PC-3 (cell line): ENCODE data around the gene HEXD. TPM values are rescaled to one million over a fixed set of nuclear protein-coding genes. Genes with fewer than 3 reads are reported as not detected.

Source experiments
- ATAC-seq: fragments of 200-7000 bp; cut with Tn5 transposase; 2 replicates; pipeline ENCODE4 v1.9.1; 2020; ENCODE audit warnings: mild to moderate bottlenecking, moderate library complexity
- BruUV-seq: library from RNA; stranded (reverse); fragments of 400-500 nt; replicated peaks from 2 replicates; lab custom pipeline; 2021; lab: Mats Ljungman, UMichigan
- CTCF ChIA-PET: fragments of 300-600 bp; sonication (Branson Sonifier 250); formaldehyde crosslinking; loops from one replicate; lab custom pipeline; 2022; ENCODE audit warnings: antibody characterized with exemption; lab: Charles Lee
- POLR2A ChIA-PET: fragments of 300-600 bp; sonication (Branson Sonifier 250); formaldehyde crosslinking; loops from one replicate; lab custom pipeline; 2022; ENCODE audit warnings: antibody characterized with exemption; ENCODE audit not compliant: unreplicated experiment; lab: Charles Lee
- DNase-seq: peaks from one replicate; pipeline ENCODE4 v3.0.0-alpha.2; 2015
- H2AFZ ChIP-seq: fragments of 300-600 bp; sonication (generic); 2 replicates; pipeline ENCODE4 v1.6.0; 2016; ENCODE audit warnings: antibody characterized with exemption, low read length
- H3F3A ChIP-seq: fragments of 300-600 bp; sonication (generic); one replicate; pipeline ENCODE4 v1.6.0; 2017; ENCODE audit warnings: antibody characterized with exemption, low read length, control low read depth, mild to moderate bottlenecking; ENCODE audit not compliant: unreplicated experiment
- H3K27ac ChIP-seq: fragments of 300-600 bp; sonication (generic); 2 replicates; pipeline ENCODE4 v1.5.1; 2016; ENCODE audit warnings: mild to moderate bottlenecking, low read length
- H3K27me3 ChIP-seq: fragments of 300-600 bp; sonication (generic); 2 replicates; pipeline ENCODE4 v1.6.1; 2016; ENCODE audit warnings: low read length, mixed read lengths
- H3K36me3 ChIP-seq: fragments of 300-600 bp; sonication (generic); 2 replicates; pipeline ENCODE4 v1.6.1; 2016; ENCODE audit warnings: low read depth, mixed run types, low read length, mixed read lengths
- H3K4me1 ChIP-seq: fragments of 300-600 bp; sonication (generic); 2 replicates; pipeline ENCODE4 v1.5.1; 2016; ENCODE audit warnings: low read length; ENCODE audit not compliant: insufficient read depth
- H3K4me2 ChIP-seq: fragments of 300-600 bp; sonication (generic); 2 replicates; pipeline ENCODE4 v1.6.0; 2016; ENCODE audit warnings: low read length
- H3K4me3 ChIP-seq: fragments of 300-600 bp; sonication (generic); 2 replicates; pipeline ENCODE4 v1.5.1; 2016; ENCODE audit warnings: mild to moderate bottlenecking, low read length, mixed read lengths
- H3K79me2 ChIP-seq: fragments of 300-600 bp; sonication (generic); 2 replicates; pipeline ENCODE4 v1.6.1; 2017; ENCODE audit warnings: low read length, mixed read lengths
- H3K9ac ChIP-seq: fragments of 300-600 bp; sonication (generic); 2 replicates; pipeline ENCODE4 v1.6.0; 2016; ENCODE audit warnings: mild to moderate bottlenecking, low read length
- H3K9me2 ChIP-seq: fragments of 300-600 bp; sonication (generic); replicated peaks from 2 replicates; pipeline ENCODE4 v1.6.1; 2016; ENCODE audit warnings: mixed run types, low read length, mixed read lengths
- H3K9me3 ChIP-seq: fragments of 300-600 bp; sonication (generic); 2 replicates; pipeline ENCODE4 v1.6.1; 2016; ENCODE audit warnings: low read length, mixed read lengths
- H4K20me1 ChIP-seq: fragments of 300-600 bp; sonication (generic); 2 replicates; pipeline ENCODE4 v1.6.1; 2016; ENCODE audit warnings: low read length, mixed read lengths
- CTCF ChIP-seq: fragments of 300-600 bp; sonication (generic); conservative IDR thresholded peaks from 2 replicates; pipeline ENCODE4 v1.5.1; 2017; ENCODE audit warnings: antibody characterized with exemption, low read depth, mild to moderate bottlenecking, low read length
- EZH2 ChIP-seq: fragments of 300-600 bp; sonication (generic); IDR thresholded peaks from one replicate; pipeline ENCODE4 v1.6.1; 2017; ENCODE audit warnings: antibody characterized with exemption, mild to moderate bottlenecking, low read length; ENCODE audit not compliant: unreplicated experiment
- EZH2phosphoT487 ChIP-seq: fragments of 300-600 bp; sonication (generic); IDR thresholded peaks from 2 replicates; pipeline ENCODE4 v1.6.1; 2018; ENCODE audit warnings: mild to moderate bottlenecking, antibody characterized with exemption, low read length, borderline replicate concordance
- intact Hi-C: fragments of 100-400 bp; cut with micrococcal nuclease; formaldehyde crosslinking; loops from 2 replicates; pipeline ENCODE4 v1.9.0; 2023
- total RNA-seq: library from RNA; depleted of rRNA; stranded (reverse); fragments of >200 nt; gene quantifications from 2 replicates; pipeline ENCODE4 v1.2.3, GENCODE V29; 2014

Gene HEXD
- total RNA-seq, 1 experiment from 2014 or later = 12.7 TPM

GRCh38 chr17:82412535-82413520 is 5.3 kb upstream of the HEXD start:
- no TSS peak for BruUV-seq
- no peaks in the 10 kb centered on the region for H3F3A ChIP-seq

GRCh38 chr17:82414548-82415281 is 3.4 kb upstream of the HEXD start:
- BruUV-seq = no TSS peak
- H3F3A ChIP-seq = no peaks in the 10 kb centered on the region

More at GRCh38 chr17:82412535-82413520, 5.3 kb upstream of the HEXD start:
- Histone ChIP-seq H3K4me3 (no peak overlapping the region), H2AFZ (no peak overlapping the region), H3K27me3 (no peaks in the 10 kb centered on the region), H3K4me2 (no peak overlapping the region), H3K36me3 (no peaks in the 10 kb centered on the region), H3K9ac (no peak overlapping the region), H3K4me1 (peaks cover 3% of the 10 kb centered on the region), H3K9me3 (no peaks in the 10 kb centered on the region), H3K79me2 (peaks cover 18% of the 10 kb centered on the region), H3K9me2 (no peaks in the 10 kb centered on the region), H4K20me1 (peaks cover 20% of the 10 kb centered on the region; the same call in 1 of the 2 replicates), H3K27ac (no peak overlapping the region)
- intact Hi-C loops = loop anchor here (5.0 to 10.0 kb wide), 2 partner anchors 61 to 82 kb away; no protein-coding TSS in a partner anchor
- POLR2A ChIA-PET = no interaction called here
- DNase-seq = no peak
- ATAC-seq = no peak
- CTCF ChIA-PET = no interaction called here
- TF ChIP-seq EZH2 = no peak
- no peak for TF ChIP-seq EZH2phosphoT487
- no peak for TF ChIP-seq CTCF

More at GRCh38 chr17:82414548-82415281, 3.4 kb upstream of the HEXD start:
- peak; percentile 59 for ATAC-seq
- intact Hi-C loops = loop anchor here (5.0 to 10.0 kb wide), 2 partner anchors 62 to 80 kb away; no protein-coding TSS in a partner anchor
- Histone ChIP-seq H3K4me2 (no peak overlapping the region), H4K20me1 (peaks cover 20% of the 10 kb centered on the region; the same call in 1 of the 2 replicates), H3K36me3 (no peaks in the 10 kb centered on the region), H2AFZ (no peak overlapping the region), H3K27ac (no peak overlapping the region), H3K27me3 (no peaks in the 10 kb centered on the region), H3K9me3 (no peaks in the 10 kb centered on the region), H3K4me3 (no peak overlapping the region), H3K4me1 (peaks cover 11% of the 10 kb centered on the region), H3K79me2 (peaks cover 19% of the 10 kb centered on the region), H3K9ac (no peak overlapping the region), H3K9me2 (no peaks in the 10 kb centered on the region)
- TF ChIP-seq EZH2phosphoT487 (no peak), CTCF (peak; percentile 80)
- ChIA-PET POLR2A (no interaction called here), CTCF (interaction anchor here (0.6 kb wide), 1 partner anchor 182 kb away, joined by 3 read pairs; no protein-coding TSS in a partner anchor)
- peak; percentile 61 for DNase-seq
